Fibroblast of lung (primary cell): Measurements from ENCODE around the gene GCSH.

Source experiments
- CTCF ChIP-seq, 2 donors: IDR thresholded peaks in 1 of 2; conservative IDR thresholded peaks in 1 of 2; 1 replicate in 1 of 2; 2 replicates in 1 of 2; pipeline ENCODE4 v1.5.1; 2011 to 2012; ENCODE audit warnings: low read length in 2 of 2, control low read depth in 1 of 2, inconsistent platforms in 1 of 2, low read depth in 1 of 2, mild to moderate bottlenecking in 1 of 2
- EZH2 ChIP-seq: IDR thresholded peaks from 2 replicates; pipeline ENCODE4 v1.5.1; 2012; ENCODE audit warnings: low read length, control low read depth, mild to moderate bottlenecking; ENCODE audit errors: missing control alignments

GRCh38 chr16:81095653-81095952 lies 592 bp downstream of the GCSH start:
- TF ChIP-seq CTCF (conservative IDR thresholded peaks at IDR 0.05 in 1 of 2, IDR thresholded peaks at IDR 0.05 in 1 of 2; ENCODE audit: low read depth in 1 of 2, low read length in 2 of 2) (no peak), EZH2 (no peak)
